Activated CD4-positive, alpha-beta T cell treated with anti-CD3 and anti-CD28 coated beads, Interleukin-2, amount 50 U/mL, for 48 hours (primary cell): Measurements from ENCODE around the gene PLK2.

Source experiments
- DNase-seq, 2 experiments: peaks; one replicate each; pipeline ENCODE4 v3.0.0-alpha.2; 2020

The PLK2 gene

DNA sequence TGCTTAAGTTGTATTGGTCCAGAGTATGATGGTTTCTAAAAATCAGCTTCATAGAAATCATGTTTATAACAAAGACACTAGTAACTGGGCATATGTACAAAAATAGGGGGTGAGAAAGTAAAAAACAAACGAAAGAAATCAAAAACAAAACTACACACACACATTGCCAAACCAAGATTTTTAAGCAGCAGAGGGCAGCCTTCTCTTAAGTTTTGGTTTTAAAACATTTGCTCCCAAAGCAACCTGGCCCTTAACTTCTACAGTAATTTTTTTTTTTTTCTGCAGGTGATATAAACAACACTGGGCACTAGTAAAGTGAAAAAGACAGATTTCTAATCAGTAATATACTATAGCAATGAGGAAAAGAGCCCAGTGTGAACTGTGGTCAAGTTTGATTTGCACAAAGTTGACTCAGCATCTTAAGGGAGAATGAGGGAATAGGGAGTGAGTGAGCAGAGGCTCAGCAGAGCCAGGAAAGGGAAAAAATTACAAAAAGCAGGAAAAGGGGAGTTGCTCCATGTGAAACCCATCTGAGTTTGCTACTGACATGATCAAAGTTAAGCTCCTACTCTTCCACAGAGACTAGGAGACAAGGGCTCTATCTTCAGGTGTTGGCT, 18.0 kb upstream of the PLK2 start:
- DNase-seq, result no peak

DNA sequence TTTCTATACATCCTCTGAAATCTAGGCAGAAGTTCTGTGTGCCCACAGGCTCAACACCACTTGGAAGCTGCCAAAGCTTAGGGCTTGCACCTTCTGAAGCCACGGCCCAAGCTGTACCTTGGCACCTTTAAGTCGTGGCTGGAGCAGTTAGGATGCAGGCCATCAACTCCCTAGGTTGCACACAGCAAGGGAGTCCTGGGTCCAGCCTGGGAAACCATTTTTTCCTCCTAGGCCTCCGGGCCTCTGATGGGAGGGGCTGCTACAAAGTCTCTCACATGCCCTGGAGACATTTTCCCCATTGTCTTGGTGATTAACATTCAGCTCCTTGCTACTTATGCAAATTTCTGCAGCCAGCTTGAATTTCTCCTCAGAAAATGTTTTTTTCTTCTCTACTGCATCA, 15.5 kb upstream of the PLK2 start:
- no peak for DNase-seq

DNA sequence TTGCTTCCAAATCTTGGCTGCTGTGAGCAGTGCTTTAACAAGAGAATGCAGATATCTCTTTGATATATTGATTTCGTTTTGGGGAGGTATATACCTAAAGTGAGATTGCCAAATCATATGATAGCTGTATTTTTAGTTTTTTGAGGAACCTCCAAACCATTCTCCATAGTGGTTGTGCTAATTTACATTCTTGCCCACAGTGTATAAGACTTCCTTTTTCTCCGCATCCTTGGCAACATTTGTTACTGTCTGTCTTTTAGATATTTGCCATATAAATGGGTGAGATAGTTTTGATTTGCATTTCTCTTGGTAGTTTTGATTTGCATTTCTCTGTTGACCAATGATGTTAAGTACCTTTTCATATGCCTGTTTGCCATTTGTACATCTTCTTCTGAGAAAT, 10.0 kb upstream of the PLK2 start:
- DNase-seq, result no peak

DNA sequence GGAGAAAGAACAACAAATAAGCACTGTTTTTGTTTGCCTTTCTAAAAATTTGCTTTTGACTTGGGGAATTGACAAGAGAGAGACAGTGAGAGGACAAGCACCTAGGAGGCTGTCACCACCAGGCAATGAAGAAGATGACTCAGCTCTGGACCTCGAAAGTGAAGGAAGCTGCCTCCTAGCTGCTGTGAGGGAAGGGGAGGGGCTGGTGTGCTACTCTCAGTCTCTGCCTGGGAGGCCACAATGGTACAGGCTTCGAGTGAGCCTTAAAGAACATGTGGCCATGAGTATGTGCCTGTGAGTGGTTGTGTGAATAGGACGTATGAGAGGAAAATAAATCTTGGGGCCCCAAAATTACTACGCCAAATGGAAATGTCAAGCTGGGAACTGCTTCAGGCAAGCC, 7.1 kb upstream of the PLK2 start:
- peak; percentile 8 to 25 for DNase-seq

DNA sequence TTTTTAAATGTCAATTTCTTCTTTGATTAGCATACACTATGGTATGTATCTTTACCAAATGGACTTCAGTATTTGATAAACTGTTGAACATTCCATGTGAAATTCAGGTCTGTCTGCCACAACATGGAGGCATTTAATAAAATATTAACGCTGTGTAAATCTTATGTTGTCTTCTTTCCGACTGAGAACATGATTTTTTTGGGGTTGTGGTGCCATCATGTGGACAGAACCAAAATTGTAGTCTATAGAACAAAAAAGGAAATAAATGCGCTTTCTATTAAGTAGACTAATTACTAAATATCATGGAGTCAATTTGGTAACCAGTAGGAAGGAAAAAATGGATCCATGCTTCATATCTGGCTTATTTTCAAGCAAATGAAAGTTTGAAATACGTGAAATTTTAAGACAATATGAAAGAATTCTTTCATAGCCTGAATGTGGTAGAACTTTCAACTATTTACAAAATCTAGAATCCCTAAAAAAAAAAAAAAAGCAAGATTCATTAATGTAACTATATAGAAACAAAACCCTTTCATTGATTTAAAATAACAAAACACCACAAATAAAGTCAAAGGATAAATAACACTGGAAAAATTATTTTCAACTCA, 2.8 kb upstream of the PLK2 start:
- peak; percentile 5 to 18 for DNase-seq

DNA sequence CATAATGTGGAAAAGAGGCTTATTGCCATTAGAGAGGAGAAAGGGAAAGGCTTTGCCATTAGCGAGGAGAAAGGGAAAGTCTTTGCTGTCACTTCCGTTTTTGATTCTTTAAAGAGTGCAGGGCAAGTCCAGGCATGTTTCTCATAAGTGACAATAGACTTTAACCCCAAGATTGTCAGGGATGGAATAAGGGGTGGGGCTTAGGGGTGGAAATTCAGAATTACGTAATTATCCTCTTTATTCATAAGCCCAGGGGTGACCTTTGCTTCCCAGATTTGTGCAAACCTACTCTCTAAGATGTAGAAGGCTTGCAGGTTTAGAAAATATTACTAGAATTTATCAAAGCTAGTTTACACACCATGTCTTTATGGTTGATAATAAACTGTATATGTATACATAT, 2.3 kb upstream of the PLK2 start:
- no peak for DNase-seq

DNA sequence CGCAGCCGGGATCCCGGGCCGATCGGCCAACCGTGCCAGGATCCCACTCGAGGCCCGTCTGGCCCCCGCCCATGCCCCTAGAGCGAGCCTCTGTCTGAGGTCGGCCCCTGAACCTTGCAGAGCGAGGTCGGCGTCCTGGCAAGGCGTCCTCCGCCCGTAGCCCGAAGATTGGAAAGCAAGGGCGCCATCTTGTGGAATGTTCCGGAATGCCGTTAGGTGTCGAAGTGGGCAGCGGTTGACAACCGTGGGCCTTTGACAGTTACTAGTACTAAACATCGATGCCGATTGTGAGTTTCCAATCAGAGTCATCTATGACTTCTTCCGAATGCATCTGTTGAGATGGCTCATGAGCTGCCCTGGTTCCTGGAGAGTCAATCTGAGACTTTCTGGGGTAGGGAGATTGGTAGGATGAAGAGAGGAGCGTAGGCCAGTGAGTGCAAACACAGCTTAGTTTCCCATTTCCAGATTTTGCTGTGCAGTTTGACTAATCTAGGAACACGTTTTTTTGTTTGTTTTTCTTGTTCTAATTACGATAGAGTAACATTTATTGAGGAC, 923 bp upstream of the PLK2 start:
- peak; percentile 94 for DNase-seq

DNA sequence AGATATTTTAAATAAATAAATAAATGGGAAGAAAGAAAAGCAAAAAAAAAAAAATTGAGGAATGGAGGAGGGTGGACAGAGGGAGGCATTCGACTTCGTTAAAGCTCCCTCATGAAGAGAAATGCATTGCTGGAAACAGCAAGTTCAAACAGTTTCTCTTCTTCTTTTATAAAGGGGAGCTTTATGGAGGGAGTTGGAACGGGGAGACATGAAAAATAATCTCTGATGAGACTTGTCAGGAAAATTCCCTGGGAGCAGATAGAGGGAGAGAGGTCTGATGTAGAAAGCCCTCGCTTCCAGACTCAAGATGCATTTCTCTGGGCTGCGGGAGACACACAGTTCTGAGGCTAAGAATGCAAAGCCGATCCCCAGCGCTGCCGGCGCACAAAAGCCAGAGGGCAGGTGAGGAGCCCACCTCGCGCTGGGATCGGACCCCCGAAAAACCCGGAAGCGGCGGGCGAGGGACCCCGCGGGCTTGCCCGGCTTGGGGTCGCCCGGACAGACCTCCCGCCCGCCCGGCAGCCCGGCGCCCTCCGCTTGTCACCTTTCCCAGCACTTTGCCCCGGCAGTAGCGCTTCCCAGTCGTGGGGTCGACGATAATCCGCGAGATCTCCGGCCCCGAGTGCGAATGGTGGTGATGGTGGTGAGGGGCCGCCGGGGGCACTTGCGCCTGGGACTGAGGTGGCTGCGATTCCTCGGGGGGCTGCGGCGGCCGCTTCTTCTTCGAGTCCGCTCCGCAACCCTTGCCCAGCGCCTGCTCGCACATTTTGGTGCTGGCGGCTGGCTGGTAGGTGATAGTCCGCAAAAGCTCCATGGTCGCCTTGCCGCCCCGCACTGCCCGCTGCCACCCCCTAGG, 512 bp downstream of the PLK2 start:
- peak; percentile 15 to 18 for DNase-seq

DNA sequence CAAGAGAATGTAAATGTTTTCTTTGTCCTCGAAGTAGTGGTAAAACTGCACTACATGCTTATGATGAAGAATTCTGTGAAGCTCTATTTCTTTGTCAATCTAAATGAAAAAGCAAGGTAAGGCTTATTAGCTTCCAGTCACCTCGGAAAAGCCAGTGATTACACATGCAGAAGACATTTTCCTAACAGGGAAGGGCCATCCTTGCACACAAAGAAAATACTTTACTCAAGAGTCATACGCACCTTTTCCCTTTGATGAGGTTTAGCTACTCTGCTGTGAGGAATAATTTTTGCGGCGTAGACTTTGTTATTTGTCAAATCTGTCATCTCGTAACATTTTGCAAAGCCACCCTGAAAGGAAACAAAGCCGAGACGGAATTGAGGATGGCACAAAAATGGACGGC, 1.1 kb downstream of the PLK2 start:
- no peak for DNase-seq

DNA sequence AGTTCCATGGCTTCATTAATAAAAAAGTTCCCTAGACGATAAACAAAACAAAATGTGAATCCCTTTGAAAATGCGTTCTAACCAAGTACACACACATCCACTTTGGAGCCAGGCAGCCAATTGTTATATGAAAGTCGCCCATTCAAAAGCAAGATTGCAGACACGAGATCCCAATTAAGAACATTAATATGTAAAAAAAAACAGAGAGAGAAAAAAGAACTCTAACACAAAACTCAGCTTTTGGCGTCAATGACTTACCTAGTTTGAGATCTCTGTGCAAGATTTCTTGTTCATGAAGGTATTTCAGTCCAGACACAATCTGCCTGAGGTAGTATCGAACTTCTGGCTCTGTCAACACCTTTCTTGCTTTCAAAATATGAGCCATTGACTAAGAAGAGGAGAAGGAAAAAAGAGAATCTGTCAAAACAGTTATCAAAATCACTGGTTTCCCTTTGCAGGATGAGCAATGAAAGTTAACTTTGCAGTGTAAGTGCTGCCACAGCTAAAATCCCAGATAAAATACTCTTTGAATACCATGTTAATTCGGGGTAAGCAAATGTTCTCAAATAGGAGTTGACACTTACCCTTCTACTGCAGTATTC, 1.6 kb downstream of the PLK2 start:
- DNase-seq, result no peak

DNA sequence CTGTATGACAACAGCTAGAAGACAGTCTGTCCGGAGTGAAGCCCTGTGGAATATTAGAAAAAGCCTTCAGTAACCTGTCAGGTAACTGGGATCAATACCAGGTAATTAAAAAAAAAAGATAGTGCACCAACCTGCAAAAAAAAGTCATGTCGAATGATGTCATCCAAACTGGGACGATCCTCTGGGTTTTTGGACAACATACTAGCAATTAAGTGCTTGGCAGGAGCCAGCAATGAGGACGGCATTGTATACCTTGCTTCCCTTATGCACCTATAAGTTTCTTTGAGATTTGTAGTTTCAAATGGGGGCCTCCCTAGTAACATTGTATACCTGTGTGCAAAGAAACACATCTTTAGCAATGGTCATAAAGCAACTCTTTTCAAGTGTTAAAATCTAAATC, 2.8 kb downstream of the PLK2 start:
- DNase-seq, result no peak

DNA sequence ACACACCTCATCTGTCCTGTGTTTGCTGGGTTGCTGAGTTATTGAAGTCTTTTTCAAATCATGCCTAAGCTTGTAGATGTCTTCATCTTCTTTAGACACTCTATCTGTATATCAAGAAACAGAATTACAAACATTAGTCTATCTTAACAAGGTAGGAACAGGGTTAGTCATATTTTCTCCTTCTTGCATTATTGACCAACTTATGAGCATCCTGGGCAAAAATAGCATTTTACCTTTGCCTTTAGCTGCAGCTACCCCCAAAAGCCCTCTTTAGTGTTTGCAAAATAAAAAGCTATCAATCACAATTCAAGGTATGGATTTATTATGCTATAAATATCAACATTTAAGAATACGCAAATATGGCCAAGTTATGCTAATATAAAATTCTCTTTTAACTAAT, 3.4 kb downstream of the PLK2 start:
- DNase-seq, result no peak

DNA sequence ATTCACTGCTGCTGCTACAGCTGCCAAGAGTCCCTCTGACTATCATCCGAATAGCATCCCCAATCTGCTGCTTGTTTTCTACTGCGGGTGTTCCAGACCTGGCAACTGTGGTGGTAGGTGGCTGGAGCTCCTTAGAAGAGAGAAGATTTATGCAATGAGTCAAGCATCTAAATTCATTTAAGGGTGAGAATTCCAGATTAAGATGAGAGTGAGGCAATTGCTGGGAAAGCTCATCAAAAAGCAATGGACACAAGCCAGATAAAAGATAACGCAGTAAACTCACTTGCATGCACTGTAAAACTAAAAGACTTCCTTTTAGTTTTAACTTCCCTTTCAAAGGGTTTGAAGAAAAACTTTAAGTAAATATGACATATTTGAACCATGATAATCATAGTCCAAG, 3.9 kb downstream of the PLK2 start:
- DNase-seq, result no peak

DNA sequence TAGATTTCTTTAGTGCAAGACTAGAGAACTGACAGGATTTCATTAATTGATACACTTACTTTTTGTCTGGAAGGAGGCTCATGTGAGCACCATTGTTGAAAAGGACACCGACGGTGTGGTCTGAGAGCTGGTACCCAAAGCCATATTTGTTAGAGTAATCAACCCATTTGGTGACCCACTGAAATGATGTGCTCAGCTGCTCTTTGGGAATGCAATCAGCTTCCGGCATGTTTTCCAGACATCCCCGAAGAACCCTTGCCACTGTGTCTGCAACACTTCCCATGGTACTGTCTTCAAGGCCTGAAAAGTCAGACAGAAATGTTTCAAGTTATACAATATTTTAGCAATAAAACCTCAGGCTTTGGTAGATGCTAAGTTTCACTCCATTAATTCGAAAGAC, 4.4 kb downstream of the PLK2 start:
- no peak for DNase-seq

DNA sequence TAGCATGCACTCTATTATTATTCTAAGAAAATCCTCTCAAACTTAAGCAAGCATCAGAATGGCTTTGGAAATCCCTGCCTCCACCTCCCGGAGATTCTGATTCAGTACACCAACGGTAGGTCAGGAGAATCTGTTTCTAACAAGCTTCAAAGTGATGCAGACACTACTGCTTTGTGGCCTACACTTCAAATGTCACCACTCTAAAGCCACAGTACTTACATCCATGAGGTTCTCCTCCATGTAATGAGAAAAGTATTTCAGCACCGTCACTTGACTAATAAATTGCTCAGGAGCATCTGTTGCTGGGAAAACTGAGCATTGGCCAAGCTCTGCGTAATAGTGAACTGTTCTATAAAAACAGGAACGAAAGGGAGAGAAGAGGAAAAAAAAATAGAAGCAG, 4.8 kb downstream of the PLK2 start:
- no peak for DNase-seq

DNA sequence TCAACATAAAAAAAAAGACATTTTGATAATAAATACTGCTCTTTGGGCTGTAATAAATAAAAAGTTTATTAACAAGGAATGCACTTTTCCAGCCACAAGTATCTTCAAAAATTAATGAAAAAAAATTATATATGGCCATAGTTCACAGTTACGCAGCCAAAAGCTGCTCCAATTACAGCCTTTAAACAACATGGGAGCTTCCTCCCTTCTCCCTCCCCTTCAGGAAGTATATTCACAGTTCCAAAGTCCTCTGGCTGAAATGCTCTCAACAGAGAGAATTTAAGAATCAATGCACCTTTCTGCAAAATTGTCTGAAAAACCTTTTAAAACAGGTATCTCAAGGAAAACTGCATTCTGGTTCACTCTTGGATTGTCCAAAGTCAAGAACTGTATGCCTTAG, 5.9 kb downstream of the PLK2 start:
- no peak for DNase-seq

DNA sequence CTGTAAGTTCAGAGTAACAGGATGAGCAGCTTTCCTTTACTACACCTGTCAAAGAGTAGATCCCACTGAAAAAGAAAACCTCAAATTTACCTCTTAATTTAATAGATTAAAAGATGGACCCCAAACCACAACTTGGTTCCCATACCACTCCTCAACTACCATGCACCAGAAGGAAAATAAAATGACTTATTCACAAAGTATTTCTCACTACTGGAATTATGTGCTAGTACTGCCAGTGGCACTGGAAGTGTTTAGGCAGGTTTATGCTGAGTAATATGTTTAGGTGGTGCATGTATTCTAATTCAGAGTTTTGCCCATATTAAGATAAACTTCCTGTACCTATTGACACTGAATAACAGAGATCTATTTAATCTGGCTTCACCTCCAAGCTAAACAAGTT, 6.6 kb downstream of the PLK2 start:
- no peak for DNase-seq

DNA sequence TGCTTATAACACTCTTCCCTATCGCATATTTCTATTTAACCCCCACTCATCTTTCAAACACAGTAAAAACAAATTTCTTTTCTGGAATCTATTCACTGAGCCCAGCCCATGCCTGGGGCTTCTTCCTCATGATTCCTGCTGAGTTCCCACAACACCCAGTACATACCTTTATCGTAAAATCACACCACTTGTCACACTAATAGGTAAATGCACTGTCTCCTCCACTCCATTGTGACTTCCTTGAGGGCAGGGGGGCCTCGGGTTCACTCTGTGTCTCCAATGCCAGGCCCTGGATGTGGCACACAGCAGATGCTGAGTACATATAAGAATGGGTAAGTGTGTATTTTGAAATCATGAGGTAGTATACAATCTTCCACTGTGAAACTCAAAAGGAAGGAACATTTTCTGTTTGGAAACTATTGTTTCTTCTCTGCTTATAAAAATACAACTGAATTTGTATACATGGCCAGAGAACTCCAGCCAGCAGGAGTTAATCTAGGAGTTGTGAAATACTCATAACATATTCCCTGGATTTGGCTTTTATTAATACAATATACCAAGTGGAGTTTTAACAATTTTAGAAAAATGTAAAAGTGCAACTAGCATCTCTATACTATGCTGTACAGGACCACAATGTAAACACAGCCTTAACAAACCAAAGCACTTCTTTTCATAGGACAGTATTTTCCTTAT, 7.2 kb downstream of the PLK2 start:
- no peak for DNase-seq

DNA sequence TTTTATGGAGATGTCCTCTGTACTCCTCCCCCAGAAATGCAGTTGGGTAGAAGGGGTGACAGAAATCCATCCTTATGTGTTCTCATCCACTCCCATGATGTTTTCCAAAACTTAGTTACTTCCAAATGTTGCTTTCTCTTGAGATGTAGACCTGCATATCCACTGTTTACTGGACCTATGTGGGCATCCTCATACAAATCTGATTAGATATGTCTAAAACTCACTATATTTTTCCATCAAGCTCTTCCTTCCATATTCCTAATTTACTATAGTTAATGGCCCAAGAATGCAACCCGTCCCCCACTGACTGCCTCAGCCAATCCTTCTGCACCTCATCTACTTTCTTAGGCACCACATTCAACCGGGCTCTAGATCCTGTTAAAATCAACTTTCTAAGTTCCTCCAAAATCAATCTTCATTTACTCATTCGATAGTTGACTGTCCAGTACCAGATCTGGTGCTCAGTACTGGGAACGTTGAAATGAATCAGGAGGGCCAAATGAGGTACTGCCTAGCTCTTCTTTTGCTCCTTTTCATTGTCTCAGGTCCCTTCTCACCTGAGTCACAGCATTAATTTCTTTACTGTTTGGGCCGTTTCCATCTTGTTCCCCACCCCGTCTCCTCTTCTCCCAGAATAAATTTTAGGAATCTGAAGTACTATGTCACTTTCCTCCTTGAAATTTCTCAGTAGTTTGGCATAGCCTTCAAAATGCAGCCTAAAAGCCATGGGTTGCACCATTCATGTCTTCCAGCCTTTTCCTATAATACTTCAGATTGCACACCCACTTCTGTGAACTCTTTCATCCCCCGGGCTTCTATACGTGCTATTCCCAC, 7.9 kb downstream of the PLK2 start:
- DNase-seq, result no peak

DNA sequence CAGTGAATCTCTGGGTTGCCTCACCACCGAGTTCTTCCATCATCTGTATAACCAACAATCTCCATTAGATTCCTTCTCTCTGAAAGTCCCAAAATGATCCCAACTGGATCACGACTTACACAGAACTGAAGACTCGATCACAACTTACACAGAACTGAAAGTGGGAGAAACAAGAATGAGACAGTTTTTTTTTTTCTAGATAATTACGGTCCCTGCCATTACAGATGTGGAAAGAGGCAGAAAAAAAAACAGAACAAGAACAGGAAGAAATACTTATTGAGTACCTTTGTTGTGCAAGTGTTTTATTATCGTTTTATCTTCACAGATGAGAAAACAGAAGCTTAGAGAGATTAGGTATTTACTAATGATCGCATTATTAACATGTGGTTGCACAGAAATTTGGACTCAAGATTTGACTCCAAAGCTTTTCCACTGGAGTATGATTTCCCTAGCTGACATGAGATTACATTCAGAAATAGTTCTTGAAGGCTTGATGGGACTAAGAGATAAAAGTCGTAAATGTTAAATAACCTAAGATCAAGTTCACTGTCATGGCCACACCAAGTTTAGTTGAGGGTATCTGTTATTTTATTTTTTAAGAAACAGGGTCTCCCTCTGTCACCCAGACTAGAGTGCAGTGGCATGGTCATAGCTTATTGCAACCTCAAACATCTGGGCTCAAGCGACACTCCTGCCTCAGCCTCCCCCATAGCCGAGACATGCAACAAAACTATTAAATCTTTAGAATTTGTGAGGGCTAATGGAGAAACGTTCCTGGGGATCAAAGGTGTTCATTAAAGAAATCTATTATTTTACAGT, 8.9 kb downstream of the PLK2 start:
- no peak for DNase-seq

DNA sequence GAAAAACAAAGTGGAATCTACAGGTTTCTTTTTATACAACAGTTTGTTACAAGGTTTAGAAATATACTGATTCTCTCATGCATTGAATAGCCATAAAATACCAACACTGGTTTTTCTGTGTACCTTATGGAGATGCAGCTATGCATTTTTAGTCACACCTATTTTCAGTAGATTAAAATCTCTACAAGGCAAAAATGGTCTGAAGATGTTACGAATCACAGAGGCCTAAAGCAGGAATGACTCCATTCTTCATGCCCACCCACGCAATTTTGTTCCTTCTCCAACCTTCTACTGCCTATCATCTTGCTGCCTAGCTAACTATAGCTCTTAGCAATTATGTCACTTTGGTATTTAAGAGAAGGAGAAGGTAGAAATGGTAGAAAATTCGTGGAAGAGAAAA, 9.9 kb downstream of the PLK2 start:
- DNase-seq, result no peak
